Stomach smooth muscle (tissue), 2 donors: Measurements from ENCODE around the gene RNF8.
"Not testable (repeated sequence)": the region's sequence is repeated elsewhere in the genome, so short reads cannot be mapped to it uniquely, and the experiment has no call there.

Experiments
- H3K27ac ChIP-seq: one replicate; pipeline ENCODE4 v1.7.0; 2013; ENCODE audit warnings: mild to moderate bottlenecking, low read length, inconsistent platforms
- H3K27me3 ChIP-seq, 2 donors: one replicate each; pipeline ENCODE4 v1.7.0; 2013; ENCODE audit warnings: low read length in 2 of 2; ENCODE audit not compliant: insufficient read depth in 2 of 2, control insufficient read depth in 1 of 2
- H3K36me3 ChIP-seq, 2 donors: one replicate each; pipeline ENCODE4 v1.7.0; 2013; ENCODE audit warnings: low read length in 2 of 2; ENCODE audit not compliant: control insufficient read depth in 2 of 2, insufficient read depth in 2 of 2
- H3K4me1 ChIP-seq: one replicate; pipeline ENCODE4 v1.7.0; 2013; ENCODE audit warnings: low read length; ENCODE audit not compliant: control insufficient read depth, insufficient read depth
- H3K4me3 ChIP-seq, 2 donors: one replicate each; pipeline ENCODE4 v1.7.0; 2013; ENCODE audit warnings: low read length in 2 of 2
- H3K9ac ChIP-seq, 2 donors: one replicate each; pipeline ENCODE4 v1.7.0; 2013; ENCODE audit warnings: low read length in 2 of 2, mild to moderate bottlenecking in 1 of 2
- H3K9me3 ChIP-seq, 2 donors: one replicate each; pipeline ENCODE4 v1.7.0; 2013; ENCODE audit warnings: low read length in 2 of 2; ENCODE audit not compliant: control insufficient read depth in 2 of 2
- donor health status: healthy.
- donor health status: Pancreatic carcinoma.

RNF8 gene

GRCh38 chr6:37353761-37354525, at the start of gene RNF8:
TSS of gene RNF8 (plus strand) at chr6:37353983. CDS start at chr6:37354165, 182 bp downstream.
- H3K27me3 ChIP-seq = no peaks in the 10 kb centered on the region
- no peaks in the 10 kb centered on the region for H3K9me3 ChIP-seq
- H3K4me1 ChIP-seq = peaks cover 4% of the 10 kb centered on the region
- no peaks in the 10 kb centered on the region for H3K36me3 ChIP-seq
- H3K4me3 ChIP-seq = peak within 1 kb of the TSS; percentile 75 to 93
- H3K27ac ChIP-seq = peak within 1 kb of the TSS; percentile 41
- H3K9ac ChIP-seq = peak within 1 kb of the TSS; percentile 69 to 80

GRCh38 chr6:37304766-37305165, 49.0 kb upstream of the RNF8 start:
- Histone ChIP-seq H3K9ac (no peak overlapping the region), H3K36me3 (peaks cover 11 to 21% of the 10 kb centered on the region in 2 donors), H3K9me3 (no peaks in the 10 kb centered on the region), H3K27me3 (no peaks in the 10 kb centered on the region), H3K27ac (no peak overlapping the region), H3K4me1 (peaks cover 12% of the 10 kb centered on the region), H3K4me3 (no peak overlapping the region)

DNA sequence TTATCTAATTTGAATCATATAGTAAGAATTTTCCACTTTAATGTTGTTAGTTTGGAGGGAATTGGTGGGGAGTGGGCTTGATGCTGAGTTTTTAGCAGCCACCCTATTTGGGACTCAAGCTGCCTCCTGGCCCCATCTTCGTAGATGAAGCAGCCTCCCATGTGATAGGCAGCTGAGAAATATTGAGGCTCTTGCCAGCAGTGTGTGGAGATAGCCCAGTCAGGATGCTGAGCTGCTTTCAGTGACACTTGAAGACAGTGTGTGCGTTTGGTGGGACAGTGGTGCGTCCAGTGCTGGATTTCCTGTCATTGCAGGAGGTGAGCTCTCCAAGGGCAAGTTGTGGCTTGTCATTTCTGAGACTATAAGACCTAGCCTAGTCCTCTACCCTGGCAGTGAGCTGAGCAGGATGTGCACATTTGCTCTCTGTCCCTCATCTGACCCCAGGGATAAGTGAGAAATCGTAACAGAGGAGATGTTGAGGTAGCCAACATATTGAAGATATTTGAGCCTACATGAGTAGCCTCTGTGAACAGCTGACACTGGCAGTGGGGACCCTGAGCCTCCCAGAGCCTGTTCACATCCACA, 47.9 kb upstream of the RNF8 start:
- Histone ChIP-seq H3K9ac (no peak overlapping the region), H3K4me3 (no peak overlapping the region), H3K27me3 (no peaks in the 10 kb centered on the region), H3K36me3 (peaks cover 11 to 21% of the 10 kb centered on the region in 2 donors), H3K9me3 (no peaks in the 10 kb centered on the region), H3K27ac (no peak overlapping the region), H3K4me1 (peaks cover 12% of the 10 kb centered on the region)

GRCh38 chr6:37306624-37307222, 47.1 kb upstream of the RNF8 start:
- Histone ChIP-seq H3K9me3 (no peaks in the 10 kb centered on the region), H3K27ac (no peak overlapping the region), H3K27me3 (no peaks in the 10 kb centered on the region), H3K4me3 (no peak overlapping the region), H3K4me1 (peaks cover 12% of the 10 kb centered on the region), H3K9ac (no peak overlapping the region), H3K36me3 (peaks cover 10 to 18% of the 10 kb centered on the region in 2 donors)

DNA sequence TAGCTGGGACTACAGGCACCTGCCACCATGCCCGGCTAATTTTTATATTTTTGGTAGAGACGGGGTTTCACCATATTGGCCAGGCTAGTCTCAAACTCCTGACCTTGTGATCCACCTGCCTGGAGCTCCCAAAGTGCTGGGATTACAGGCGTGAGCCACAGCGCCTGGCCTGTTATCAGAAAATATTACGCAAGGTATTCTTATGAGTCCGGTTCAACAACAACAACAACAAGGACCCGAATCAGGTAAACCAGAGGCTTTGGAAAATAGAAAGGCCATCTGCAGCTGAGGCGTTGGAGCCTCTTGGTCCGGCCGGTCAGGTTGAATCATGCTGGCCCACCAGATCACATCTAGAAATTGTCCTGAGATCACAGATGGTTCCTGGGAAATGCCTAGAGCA, 46.3 kb upstream of the RNF8 start:
- H3K36me3 ChIP-seq = peaks cover 8 to 14% of the 10 kb centered on the region in 2 donors
- not testable (repeated sequence) for H3K4me3 ChIP-seq, H3K27ac ChIP-seq, H3K9ac ChIP-seq, H3K9me3 ChIP-seq, H3K27me3 ChIP-seq
- peaks cover 12% of the 10 kb centered on the region for H3K4me1 ChIP-seq

GRCh38 chr6:37308069-37308815, 45.5 kb upstream of the RNF8 start:
- peaks cover 12% of the 10 kb centered on the region for H3K4me1 ChIP-seq
- peak overlapping the region in 1 of 2 donors; percentile 29 for H3K4me3 ChIP-seq
- no peaks in the 10 kb centered on the region for H3K9me3 ChIP-seq
- H3K27me3 ChIP-seq = no peaks in the 10 kb centered on the region
- H3K9ac ChIP-seq = peak overlapping the region; percentile 20 to 47
- H3K27ac ChIP-seq = peak overlapping the region; percentile 67
- peaks cover 2 to 12% of the 10 kb centered on the region in 2 donors for H3K36me3 ChIP-seq

DNA sequence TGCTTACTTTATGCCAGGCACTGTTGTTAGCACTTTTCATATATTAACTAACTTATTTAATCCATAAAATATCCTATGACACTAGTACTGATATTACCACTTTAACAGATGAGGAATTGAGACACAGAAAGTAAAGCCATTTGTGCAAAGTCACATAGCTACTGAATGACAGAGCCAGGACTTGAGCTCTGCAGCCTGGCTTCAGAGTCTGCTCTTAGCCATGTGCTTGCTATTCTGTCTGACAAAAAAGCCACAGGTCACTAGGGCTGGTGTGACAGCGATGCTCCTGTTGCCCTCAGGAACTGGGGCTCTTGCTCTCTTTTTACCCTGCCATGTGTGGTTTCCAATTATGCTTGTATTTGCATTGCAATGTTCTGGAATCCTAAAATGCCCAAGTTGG, 44.7 kb upstream of the RNF8 start:
- H3K9ac ChIP-seq = no peak overlapping the region
- no peak overlapping the region for H3K4me3 ChIP-seq
- H3K4me1 ChIP-seq = peaks cover 12% of the 10 kb centered on the region
- H3K9me3 ChIP-seq = no peaks in the 10 kb centered on the region
- peaks cover 4 to 17% of the 10 kb centered on the region in 2 donors for H3K36me3 ChIP-seq
- peak overlapping the region; percentile 67 for H3K27ac ChIP-seq
- no peaks in the 10 kb centered on the region for H3K27me3 ChIP-seq

DNA sequence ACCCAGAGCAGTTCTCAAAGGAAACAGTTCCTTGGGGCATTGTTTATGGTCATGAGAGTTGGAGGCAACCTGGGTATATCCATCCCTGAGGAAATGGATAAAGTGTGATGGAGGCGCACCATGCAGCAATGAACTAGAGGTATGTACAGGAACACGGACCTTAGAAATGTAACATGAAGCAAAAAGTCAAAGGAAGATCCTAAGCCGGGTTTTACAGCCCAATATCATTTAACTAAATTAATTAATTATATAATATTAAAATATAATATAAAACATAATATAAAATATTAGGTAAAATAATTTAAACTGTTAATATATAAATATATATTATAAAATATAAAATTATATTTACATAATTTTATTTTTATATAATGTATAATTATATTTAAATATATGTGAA, 44.1 kb upstream of the RNF8 start:
- peaks cover 12% of the 10 kb centered on the region for H3K4me1 ChIP-seq
- no peak overlapping the region for H3K9ac ChIP-seq
- H3K9me3 ChIP-seq = no peaks in the 10 kb centered on the region
- no peak overlapping the region for H3K4me3 ChIP-seq
- H3K36me3 ChIP-seq = peaks cover 8 to 23% of the 10 kb centered on the region in 2 donors
- no peaks in the 10 kb centered on the region for H3K27me3 ChIP-seq
- H3K27ac ChIP-seq = no peak overlapping the region

- Histone ChIP-seq H3K4me1 (peaks cover 12% of the 10 kb centered on the region), H3K4me3 (no peak overlapping the region), H3K27ac (no peak overlapping the region), H3K9ac (no peak overlapping the region), H3K9me3 (no peaks in the 10 kb centered on the region), H3K36me3 (peaks cover 17 to 28% of the 10 kb centered on the region in 2 donors), H3K27me3 (no peaks in the 10 kb centered on the region)
Measured at GRCh38 chr6:37310966-37311365, 42.8 kb upstream of the RNF8 start.

GRCh38 chr6:37311741-37312473, 41.9 kb upstream of the RNF8 start:
- H3K36me3 ChIP-seq = peaks cover 25 to 37% of the 10 kb centered on the region in 2 donors
- no peak overlapping the region for H3K9ac ChIP-seq
- no peaks in the 10 kb centered on the region for H3K9me3 ChIP-seq

More at GRCh38 chr6:37311741-37312473, 41.9 kb upstream of the RNF8 start:
- peaks cover 12% of the 10 kb centered on the region for H3K4me1 ChIP-seq
- H3K27ac ChIP-seq = no peak overlapping the region
- no peaks in the 10 kb centered on the region for H3K27me3 ChIP-seq
- H3K4me3 ChIP-seq = no peak overlapping the region
